GM13976 (cell line): ENCODE measurements around the gene BIN1.

Source experiments
- DNase-seq: peaks from one replicate; pipeline ENCODE4 v3.0.0; 2012; ENCODE audit warnings: low spot score
- in situ Hi-C: fragments of 300-500 bp; cut with MboI; formaldehyde crosslinking; loops from one replicate; pipeline ENCODE4 v1.12.0; 2022; ENCODE audit warnings: low sequenced_read_pairs, mixed read lengths, inconsistent platforms; ENCODE audit not compliant: unreplicated experiment
- TF ChIP-seq, protein P1 (sequence below): IDR thresholded peaks from 2 replicates; pipeline ENCODE4 v1.5.1; 2012; ENCODE audit warnings: borderline replicate concordance, mild to moderate bottlenecking; ENCODE audit not compliant: insufficient read depth; ENCODE audit errors: extremely low read depth, missing control alignments, control extremely low read depth

Gene BIN1

DNA sequence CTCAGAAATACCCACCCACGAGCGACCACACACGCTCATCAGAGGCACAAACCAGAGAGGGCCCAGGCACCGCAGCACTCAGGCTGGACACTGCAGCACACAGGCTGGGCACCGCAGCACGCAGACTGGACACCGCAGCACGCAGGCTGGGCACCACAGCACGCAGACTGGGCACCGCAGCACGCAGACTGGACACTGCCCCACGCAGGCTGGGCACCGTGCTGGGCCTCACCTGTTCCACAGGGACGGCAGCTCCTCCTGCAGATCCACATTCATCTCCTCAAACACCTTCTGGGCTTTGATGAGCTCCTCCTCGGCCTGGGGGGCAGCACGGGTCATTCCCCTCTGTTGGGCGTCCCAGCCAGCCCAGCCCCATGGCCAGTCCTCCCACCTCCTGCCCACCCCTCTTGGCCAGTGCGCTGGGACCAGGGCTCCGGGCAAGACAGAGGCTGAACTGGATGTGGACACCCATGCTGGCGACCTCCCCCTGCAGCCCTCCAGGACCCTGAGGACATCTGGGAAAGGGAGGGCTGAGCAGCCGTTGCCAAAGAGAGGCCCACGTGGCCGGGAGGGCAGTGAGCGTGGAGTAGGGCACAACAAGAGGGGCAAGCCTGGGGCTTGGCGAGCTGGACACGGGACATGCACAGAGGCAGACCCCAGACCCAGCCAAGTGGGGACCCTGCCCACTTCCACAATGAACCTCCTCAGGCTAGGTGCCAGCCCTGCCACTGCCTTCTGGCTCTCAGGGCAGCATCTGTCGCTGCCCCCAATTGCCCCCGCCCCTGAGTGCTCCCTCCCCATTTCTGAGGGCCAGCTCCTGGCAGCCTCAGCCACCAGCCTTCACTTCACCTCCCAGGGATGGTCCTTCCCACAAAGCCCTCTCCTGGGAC is 43.0 kb downstream of the BIN1 start:
- in situ Hi-C loops: no loop called here
- DNase-seq: no peak
- TF ChIP-seq, protein P1, sequence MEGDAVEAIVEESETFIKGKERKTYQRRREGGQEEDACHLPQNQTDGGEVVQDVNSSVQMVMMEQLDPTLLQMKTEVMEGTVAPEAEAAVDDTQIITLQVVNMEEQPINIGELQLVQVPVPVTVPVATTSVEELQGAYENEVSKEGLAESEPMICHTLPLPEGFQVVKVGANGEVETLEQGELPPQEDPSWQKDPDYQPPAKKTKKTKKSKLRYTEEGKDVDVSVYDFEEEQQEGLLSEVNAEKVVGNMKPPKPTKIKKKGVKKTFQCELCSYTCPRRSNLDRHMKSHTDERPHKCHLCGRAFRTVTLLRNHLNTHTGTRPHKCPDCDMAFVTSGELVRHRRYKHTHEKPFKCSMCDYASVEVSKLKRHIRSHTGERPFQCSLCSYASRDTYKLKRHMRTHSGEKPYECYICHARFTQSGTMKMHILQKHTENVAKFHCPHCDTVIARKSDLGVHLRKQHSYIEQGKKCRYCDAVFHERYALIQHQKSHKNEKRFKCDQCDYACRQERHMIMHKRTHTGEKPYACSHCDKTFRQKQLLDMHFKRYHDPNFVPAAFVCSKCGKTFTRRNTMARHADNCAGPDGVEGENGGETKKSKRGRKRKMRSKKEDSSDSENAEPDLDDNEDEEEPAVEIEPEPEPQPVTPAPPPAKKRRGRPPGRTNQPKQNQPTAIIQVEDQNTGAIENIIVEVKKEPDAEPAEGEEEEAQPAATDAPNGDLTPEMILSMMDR: no peak

DNA sequence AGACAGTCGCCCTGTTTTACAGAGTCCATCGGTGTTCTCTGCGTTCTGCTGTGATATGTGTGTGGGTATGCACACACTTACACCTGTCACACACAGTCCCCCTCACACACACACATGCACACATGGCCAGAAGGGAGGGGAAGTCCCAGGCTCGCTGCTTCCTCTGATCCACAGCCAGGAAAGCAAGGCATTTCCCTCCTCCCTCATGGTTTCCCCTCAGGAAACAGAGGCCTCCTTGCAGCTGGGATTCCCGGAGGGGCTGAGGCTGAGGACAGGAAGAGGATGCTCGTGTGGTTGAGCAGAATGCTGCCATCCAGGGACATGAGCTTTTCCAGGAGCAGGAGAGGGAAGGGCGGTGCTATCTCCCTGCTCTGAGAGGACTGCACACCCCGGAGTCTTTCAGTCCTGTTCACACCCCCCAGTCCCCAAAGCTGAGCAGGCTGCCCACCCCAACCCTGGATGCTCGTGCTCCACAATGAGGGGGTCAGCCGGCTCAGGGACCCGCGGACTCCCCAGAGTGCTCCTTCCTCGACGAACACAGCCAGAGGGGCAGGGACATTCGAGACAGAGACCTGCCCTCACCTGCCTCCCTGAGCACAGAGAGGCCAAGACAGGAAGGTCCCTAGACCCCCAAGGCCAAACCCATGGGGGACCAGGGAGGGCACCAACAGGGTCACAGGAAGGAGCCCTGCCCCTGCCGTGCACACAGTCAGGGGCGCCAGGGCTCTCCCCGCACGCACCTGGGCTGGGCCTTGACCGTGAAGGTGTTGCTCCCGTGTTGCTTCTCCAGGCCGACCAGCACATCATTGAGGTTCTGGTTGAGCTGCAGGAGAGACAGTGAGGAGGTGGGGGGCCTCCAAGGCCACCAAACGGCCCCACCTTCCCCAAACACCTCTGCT is 45.3 kb downstream of the BIN1 start:
- in situ Hi-C loops: no loop called here

DNA sequence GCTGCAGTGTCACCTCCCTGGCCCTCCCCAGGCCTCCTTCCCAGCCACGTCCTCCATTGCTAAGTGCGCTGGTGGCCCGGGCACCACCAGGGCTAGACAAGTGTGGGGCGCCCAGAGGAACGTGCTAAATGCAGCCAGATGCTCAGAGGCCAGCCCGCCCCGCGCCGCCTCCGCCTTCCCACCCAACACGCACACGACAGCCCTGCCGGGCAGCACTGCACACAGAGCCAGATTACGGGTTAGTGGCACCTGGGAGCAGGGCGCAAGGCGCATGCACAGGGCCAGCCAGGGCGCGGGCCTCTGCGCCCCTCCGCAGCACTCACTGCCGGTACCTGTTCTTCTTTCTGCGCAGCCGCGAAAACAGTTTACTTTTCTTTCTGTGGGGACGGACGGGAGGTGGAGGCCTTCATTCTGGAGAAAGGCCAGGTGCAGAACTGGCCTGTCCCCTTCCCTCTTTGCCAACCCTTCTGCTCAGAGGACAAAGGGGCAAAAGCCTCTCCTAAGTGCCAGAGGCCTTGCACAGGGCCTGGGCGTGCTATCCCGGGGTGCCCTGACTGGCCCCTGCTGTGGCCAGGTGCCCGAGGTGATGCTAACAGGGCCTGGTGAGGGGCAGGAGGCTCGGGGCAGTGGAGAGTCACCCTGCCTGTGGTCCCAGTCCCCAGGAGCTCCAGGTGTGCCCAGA is 46.5 kb downstream of the BIN1 start:
- DNase-seq: no peak
- TF ChIP-seq, protein P1: no peak
- in situ Hi-C loops: no loop called here

More for the DNA sequence above, 45.3 kb downstream of the BIN1 start:
- DNase-seq: no peak
- TF ChIP-seq, protein P1: no peak

DNA sequence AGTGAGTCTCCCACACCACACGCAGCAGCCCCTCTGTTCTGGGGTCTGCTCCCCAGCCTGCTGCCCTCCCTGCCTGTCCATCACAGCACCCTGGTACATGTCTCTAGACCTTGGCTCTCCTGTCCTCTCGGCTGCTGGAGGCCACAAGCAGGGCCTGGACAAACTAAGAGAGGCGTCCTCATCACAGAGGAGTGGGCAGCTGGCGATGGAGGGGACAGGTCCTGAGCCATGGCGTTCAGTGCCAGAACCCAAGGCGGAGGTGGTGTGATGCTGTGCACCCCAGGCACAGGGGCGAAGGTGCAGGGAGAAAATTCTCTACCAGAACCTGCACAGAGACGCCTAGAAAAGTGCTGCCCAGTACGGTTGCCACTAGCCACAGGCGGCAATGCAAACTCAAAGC is 47.4 kb downstream of the BIN1 start:
- no peak for DNase-seq
- TF ChIP-seq, protein P1: no peak
- in situ Hi-C loops: no loop called here

DNA sequence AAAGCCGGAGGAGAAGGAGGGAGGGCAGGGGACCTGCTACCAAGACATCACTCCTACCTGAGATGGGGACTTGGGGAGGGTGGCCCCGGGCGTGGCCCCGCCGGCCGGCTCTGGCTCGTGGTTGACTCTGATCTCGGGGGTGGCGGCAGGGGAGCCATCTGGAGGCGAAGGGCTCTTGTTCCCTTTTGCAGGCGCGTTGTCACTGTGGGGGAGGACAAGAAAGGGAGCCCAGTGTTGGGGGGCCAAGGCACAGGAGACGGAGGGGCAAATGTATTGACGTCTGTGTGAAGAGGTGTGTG is 48.1 kb downstream of the BIN1 start:
- TF ChIP-seq, protein P1: no peak
- DNase-seq: no peak
- in situ Hi-C loops: no loop called here

DNA sequence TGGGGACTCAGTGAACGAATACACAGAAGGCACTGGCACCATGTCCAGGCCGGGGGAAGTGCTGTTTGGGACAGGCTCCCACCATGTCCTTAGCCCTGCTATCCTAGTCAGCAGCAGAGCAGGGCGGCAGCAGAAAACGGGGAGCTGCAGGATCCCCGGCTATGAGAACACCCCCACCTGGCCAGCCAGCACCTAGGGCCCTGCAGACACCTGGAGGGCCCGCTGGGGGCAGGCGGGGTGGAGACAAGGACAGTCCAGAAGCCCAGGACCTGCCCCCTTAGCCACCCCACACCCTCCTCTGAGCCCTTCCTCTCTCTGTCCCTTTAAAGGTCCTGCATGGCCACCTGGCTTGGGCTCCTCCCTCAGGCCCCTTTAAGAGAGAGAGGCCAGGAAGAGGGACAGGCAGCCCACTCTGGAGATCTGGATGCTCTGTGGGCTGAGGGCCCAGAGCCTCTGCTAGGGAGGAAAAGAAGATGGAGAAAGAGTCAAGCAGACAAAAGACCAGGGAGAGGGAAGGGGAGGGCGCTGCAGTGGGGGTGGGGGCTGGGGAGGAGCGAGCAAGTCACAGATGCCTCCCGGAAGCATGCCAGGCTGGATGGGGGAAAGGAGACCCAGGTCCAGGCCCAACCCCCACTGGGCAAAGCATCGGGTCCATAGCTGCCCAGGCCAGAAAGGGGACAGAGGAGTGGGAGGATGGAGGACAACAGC is 48.6 kb downstream of the BIN1 start:
- TF ChIP-seq, protein P1: no peak
- in situ Hi-C loops: no loop called here
- DNase-seq: no peak
